ENCODE data around the gene RMC1. TPM values are rescaled to one million over a fixed set of nuclear protein-coding genes. Genes with fewer than 3 reads are reported as not detected.

Gene RMC1
- total RNA-seq, 2 donors from 2014 or later = 12.0 to 28.5 TPM

DNA sequence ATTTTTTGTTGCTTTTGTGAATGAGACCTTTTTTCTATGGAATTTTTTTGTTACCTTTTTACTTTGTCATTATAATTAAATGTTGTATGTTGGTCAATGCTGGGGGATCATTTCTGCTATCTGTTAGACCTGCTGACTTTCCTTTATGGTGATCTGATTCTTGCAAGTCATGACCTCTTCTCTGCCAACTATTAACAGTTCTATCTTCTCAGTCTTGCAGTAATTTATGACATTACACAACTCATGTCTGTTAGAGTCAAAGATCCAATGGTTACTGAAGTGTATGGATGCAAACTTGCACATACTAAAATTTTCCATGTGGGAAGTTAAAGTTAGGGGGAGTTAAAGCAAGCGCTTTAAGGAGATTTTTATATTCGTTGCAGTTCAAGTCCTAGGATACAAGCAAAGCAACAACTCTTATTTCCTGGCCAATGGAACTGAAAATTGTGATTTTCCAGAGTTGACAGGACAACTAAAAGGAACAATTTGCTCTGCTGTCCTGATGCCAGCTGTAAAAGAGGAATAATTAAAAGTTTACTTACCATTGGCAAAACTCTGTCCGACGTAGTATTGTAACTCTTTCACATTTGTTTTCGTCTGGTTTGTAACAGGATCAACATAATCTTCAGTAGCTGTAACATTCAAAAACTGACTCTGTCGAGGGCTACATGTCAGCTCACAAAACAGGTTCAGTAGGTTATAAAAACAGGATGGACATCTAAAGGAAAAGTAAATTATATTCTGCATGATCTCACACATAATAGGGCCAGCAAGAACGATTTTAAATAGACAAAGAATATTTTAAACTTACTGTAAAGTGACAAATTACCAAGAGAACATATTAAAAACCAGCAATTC, 65.2 kb downstream of the RMC1 start:
- intact Hi-C loops (cut with DNase I) = no loop called here
- H3K4me3 ChIP-seq = peak overlapping the region in 1 of 2 donors; percentile 2
- DNase-seq (ENCODE audit: low spot score) = no peak
- H3K27ac ChIP-seq = peak overlapping the region; percentile 38 to 65
- H3K9me3 ChIP-seq = no peaks in the 10 kb centered on the region
- no peaks in the 10 kb centered on the region for H3K27me3 ChIP-seq (replicated peaks; ENCODE audit: insufficient read depth)
- no peaks in the 10 kb centered on the region for H3K36me3 ChIP-seq
- H3K4me1 ChIP-seq (replicated peaks) = no peaks in the 10 kb centered on the region
- 34% methylated on average over 7 of the region's 7 CpGs for WGBS
- TF ChIP-seq, protein P1, sequence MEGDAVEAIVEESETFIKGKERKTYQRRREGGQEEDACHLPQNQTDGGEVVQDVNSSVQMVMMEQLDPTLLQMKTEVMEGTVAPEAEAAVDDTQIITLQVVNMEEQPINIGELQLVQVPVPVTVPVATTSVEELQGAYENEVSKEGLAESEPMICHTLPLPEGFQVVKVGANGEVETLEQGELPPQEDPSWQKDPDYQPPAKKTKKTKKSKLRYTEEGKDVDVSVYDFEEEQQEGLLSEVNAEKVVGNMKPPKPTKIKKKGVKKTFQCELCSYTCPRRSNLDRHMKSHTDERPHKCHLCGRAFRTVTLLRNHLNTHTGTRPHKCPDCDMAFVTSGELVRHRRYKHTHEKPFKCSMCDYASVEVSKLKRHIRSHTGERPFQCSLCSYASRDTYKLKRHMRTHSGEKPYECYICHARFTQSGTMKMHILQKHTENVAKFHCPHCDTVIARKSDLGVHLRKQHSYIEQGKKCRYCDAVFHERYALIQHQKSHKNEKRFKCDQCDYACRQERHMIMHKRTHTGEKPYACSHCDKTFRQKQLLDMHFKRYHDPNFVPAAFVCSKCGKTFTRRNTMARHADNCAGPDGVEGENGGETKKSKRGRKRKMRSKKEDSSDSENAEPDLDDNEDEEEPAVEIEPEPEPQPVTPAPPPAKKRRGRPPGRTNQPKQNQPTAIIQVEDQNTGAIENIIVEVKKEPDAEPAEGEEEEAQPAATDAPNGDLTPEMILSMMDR (IDR thresholded peaks at IDR 0.05) = no peak
- TF ChIP-seq POLR2AphosphoS5 (IDR thresholded peaks at IDR 0.05) = peak; percentile 67
- TF ChIP-seq POLR2A (IDR thresholded peaks at IDR 0.05) = no peak

DNA sequence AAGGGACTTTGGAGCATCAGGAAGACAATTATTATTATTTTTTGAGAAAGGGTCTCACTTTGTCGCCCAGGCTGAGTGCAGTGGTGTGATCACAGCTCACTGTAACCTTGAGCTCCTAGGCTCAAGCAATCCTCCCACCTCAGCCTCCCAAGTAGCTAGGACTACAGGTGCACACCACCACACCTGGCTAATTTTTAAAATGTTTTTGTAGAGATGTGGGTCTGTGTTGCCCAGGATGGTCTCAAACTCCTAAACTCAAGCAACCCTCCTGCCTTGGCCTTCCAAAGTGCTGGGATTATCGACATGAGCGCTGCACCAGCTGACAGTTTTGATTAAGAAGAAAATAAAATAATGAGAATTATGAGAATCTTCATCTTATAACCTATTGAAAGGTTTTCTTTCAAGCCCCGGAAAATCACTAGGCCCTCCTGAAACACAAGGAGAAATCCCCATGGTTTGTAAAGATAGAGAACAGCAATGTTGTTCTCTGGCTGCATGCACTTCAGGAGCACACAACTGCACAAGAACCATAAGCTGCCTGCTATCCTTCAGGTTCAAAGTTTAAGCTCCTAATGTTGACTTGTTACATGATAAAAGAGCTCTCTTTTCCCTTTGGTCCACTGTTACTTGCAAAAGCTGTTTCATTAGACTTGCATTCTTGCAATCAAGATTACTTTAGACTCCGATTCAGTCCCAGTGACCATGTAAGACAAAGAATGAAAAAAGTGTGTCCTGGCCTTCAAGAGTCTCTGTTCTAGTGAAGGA, 66.2 kb downstream of the RMC1 start:
- intact Hi-C loops (cut with DNase I) = no loop called here
- no peak overlapping the region for H3K4me3 ChIP-seq
- WGBS = 98% methylated on average over 5 of the region's 5 CpGs

DNA sequence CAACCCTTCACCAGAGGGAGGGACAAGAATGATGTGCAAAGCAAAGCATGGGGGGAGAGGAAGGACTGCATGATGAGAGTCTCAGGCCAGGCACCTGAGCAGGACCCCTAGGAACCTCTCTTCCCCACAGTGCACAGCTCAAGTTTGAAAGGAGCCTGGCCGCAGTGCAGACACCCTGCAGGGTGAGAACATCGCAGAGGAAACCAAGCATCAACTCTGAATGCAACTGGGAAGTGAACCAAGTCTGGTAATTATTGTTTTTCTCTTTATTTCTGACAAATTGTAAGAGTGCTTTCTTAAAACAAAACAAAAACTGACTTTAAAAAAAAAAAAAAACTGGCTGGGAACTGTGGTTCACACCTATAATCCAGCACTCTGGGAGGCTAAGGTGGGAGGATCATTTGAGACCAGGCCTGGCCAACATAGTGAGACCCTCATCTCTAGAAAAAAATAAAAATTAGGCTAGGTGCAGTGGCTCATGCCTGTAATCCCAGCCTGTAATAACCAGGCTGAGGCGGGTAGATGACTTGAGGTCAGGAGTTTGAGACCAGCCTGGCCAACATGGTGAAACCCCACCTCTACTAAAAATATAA, 67.7 kb downstream of the RMC1 start:
- WGBS = 96% methylated on average over 3 of the region's 3 CpGs
- no peaks in the 10 kb centered on the region for H3K36me3 ChIP-seq
- no peaks in the 10 kb centered on the region for H3K4me1 ChIP-seq (replicated peaks)

More for the DNA sequence above, 66.2 kb downstream of the RMC1 start:
- no peaks in the 10 kb centered on the region for H3K9me3 ChIP-seq
- DNase-seq (ENCODE audit: low spot score) = no peak
- H3K36me3 ChIP-seq = no peaks in the 10 kb centered on the region
- no peaks in the 10 kb centered on the region for H3K27me3 ChIP-seq (replicated peaks; ENCODE audit: insufficient read depth)
- TF ChIP-seq, protein P1 (IDR thresholded peaks at IDR 0.05) = no peak
- no peak for TF ChIP-seq POLR2AphosphoS5 (IDR thresholded peaks at IDR 0.05)
- TF ChIP-seq POLR2A (IDR thresholded peaks at IDR 0.05) = no peak
- no peaks in the 10 kb centered on the region for H3K4me1 ChIP-seq (replicated peaks)
- peak overlapping the region in 1 of 2 donors; percentile 65 for H3K27ac ChIP-seq

DNA sequence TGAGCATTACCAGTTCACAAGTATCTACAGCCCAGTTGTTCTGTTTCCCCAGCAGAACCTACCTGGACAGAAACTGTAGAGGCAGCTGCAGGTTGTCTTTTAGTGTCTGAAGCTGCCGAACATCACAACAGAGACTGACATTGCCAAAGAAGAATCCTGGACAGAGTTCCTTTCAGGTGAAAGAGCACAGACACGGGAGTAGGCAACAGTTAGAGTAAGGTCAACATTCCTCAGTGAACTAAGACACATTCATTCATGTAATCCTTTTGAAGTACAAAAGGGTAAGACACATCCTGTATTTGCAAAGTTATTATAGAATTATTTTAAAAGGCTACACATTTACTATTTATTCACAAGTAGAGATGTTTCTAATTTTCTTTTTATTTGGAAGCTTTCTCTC, 68.7 kb downstream of the RMC1 start:
- 53% methylated on average over 2 of the region's 2 CpGs for WGBS
- H3K4me3 ChIP-seq = no peak overlapping the region
- no peaks in the 10 kb centered on the region for H3K36me3 ChIP-seq
- H3K4me1 ChIP-seq (replicated peaks) = no peaks in the 10 kb centered on the region
- DNase-seq (ENCODE audit: low spot score) = no peak
- TF ChIP-seq, protein P1 (IDR thresholded peaks at IDR 0.05) = no peak
- no peak for TF ChIP-seq POLR2A (IDR thresholded peaks at IDR 0.05)
- no peak for TF ChIP-seq POLR2AphosphoS5 (IDR thresholded peaks at IDR 0.05)
- no peaks in the 10 kb centered on the region for H3K27me3 ChIP-seq (replicated peaks; ENCODE audit: insufficient read depth)
- H3K9me3 ChIP-seq = no peaks in the 10 kb centered on the region
- intact Hi-C loops (cut with DNase I) = no loop called here
- H3K27ac ChIP-seq = no peak overlapping the region

More for the DNA sequence above, 67.7 kb downstream of the RMC1 start:
- no peak for DNase-seq (ENCODE audit: low spot score)
- intact Hi-C loops (cut with DNase I) = no loop called here
- TF ChIP-seq POLR2AphosphoS5 (IDR thresholded peaks at IDR 0.05) (no peak), POLR2A (IDR thresholded peaks at IDR 0.05) (no peak)
- TF ChIP-seq, protein P1 (IDR thresholded peaks at IDR 0.05) = no peak
- H3K4me3 ChIP-seq = no peak overlapping the region
- H3K27me3 ChIP-seq (replicated peaks; ENCODE audit: insufficient read depth) = no peaks in the 10 kb centered on the region
- no peaks in the 10 kb centered on the region for H3K9me3 ChIP-seq
- H3K27ac ChIP-seq = no peak overlapping the region
